HG03354 (cell line): ENCODE data around the gene PBX1.
"Not testable (repeated sequence)": the region's sequence is repeated elsewhere in the genome, so short reads cannot be mapped to it uniquely, and the experiment has no call there.

Source experiments
- ATAC-seq: cut with Tn5 transposase; IDR thresholded peaks from one replicate; pipeline ENCODE4 v1.9.1; 2021; ENCODE audit warnings: mild to moderate bottlenecking; ENCODE audit not compliant: unreplicated experiment, poor library complexity, severe bottlenecking

Gene PBX1

DNA sequence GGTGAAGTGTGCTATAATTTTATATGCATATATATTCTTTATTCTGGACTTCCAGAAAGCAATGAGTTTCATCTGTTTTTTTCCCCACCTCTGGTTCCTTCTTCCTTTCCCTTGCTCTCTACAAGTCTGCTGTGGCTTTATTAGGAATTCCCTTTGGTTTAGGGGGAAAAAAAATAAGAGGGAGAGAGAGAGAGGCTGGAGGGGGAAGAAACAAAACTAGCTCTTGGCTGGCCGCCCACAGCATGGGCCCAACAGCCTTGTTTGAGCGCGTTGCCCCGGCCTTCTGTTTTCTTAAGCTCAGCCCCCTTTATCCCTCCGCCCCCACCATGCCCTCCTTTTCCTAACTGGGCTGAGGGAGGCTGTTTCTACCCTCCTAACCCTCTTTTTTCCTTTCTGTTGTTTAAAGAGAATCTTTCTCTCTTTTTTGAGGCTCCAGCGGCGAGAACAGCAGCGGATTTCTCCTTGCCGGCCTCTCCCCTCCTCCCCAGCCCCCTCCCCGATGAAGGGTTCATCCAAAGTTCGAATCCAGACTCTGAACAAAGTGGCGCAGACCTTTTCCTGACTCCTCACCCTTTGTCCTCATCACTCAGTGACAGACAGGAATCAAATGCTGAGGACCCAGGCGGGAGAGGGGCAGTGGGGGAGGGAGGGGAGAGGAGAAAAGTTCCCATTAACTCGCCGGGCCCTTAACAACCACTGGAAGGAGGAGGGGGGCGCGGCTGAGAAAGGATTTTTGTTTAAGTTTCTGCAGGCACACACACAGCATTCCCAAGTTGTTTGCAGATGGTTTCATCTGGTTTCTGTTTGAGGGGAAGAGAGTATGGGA is 29.7 kb downstream of the PBX1 start:
- no peak for ATAC-seq

DNA sequence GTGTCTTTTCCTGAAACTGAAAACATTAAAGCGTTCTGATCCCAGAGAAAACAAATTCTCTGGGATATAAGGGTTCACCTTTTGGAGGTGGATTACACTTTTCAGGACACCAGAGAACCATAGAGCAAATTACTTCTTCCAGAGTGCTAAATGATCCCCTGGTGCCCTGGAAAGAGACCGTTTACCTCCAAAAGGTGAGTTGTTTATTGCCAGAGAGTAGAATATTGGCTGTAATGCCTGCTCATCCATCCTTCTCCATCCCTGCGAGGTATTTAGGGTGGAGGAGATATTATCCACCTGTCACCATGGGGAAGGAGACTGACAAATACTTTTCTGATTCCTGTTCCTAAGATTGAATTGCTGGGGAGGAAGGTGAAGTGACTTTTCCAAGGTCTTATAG is 30.4 kb downstream of the PBX1 start:
- ATAC-seq = no peak

DNA sequence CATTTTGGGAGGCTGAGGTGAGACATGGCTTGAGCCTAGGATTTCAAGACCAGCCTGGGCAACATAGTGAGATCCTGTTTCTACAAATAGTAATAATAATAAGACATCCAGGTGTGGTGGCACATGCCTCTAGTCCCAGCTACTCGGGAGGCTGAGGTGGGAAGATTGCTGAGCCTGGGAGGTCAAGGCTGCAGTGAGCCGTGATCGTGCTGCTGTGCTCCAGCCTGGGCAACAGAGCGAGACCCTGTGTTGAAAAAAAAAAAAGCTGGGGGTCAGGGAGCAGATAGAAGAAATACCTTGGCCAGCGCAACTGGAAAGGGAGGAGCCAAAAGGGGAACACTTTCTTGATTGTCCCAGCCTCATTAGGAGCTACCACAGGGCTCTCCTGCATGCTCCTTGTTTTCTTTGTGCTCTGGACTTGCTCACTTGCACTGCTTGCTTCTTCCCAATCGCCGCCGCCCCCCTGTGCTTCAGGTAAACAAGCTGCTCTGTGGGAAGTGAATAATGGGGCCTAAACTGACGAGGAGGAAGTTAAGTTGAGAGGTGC is 31.1 kb downstream of the PBX1 start:
- no peak for ATAC-seq

DNA sequence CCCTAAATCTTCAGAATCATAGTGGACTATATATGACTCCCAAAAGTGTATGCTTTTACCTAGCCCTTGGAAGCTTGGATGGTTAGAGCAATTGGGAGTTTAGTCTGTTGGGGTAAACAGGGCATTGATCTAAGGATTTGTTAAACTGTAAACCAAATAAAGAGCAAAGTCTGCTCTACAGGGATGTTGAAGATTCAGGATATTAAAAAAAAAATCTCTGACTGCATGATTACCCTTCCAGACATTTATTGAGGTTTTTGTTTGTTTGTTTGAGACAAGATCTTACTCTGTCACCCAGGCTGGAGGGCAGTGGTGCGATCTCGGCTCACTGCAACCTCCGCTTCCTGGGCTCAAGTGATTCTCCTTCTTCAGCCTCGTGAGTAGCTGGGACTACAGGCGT is 31.6 kb downstream of the PBX1 start:
- no peak for ATAC-seq

DNA sequence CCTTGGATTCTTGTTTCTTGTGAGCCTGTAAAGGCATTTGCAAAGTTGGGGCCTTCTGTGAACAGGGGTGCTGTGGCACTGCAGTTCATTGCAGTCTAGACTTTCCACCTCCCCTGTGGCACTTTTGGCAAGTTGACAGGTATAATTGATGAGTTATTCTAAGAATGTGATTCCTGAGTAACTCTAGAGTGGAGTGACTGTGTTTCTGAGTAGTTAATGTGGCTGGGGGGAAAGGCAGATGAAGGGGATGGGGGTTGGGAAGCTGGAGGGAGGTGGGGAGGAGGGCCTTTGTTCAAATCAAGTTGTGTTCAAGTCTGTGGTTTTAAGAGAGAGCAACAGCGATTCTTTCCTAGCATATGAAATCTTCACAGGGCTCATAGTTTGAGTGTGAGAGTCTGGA is 32.9 kb downstream of the PBX1 start:
- no peak for ATAC-seq

DNA sequence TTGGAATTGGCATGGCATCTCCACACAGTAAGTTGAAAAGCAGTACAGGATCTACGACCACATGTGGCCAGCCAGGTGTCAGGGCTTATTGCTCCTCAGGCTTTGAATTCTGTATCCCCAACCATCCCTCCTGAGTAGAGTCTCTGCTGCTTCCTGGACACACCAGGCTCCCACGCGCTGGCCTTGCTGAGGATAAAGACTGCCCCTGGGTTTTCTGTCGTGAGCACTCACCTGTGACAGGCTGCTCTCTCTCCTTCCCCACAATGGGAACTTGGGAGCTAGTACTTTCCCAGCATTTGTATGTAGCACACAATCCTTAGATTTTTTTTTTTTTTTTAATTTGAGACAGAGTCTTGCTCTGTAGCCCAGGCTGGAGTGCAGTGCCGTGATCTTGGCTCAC is 33.6 kb downstream of the PBX1 start:
- no peak for ATAC-seq

DNA sequence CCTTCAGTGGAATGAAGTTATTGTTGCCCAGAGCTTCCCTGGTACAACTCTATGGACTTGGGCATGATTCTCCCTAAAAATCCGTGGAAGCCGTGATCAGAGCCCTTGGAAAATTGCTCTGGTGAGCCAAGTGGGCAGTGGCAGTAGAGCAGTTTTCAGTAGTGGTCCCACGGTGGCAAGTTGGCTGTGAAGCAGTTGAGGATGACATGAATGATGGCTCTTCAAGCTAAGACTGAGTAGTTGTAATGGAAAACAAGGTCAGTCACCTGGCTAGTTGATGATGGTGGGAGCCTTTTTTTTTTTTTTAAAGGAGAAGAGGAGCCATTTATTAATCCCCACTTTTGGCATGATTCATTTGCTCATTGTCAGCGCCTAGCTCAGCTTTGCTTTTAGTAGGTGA is 36.2 kb downstream of the PBX1 start:
- no peak for ATAC-seq

DNA sequence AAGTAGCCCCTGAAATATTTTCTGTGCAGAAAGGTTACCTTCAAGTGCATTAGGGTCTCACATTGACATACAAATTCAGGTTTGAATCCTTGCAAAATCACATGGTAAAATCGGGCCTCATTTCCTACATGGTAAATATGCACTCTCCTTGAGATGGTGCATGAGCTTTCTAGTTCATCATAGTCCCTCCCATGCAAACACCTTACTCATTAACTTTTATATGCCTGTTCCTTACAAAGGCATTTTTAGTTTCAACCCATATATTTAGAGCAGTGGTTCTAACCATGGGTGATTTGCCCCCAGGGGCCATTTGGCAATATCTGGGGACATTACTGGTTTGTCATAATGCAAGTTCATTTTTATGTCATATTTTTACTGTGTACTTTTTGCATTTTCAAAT is 37.2 kb downstream of the PBX1 start:
- no peak for ATAC-seq

DNA sequence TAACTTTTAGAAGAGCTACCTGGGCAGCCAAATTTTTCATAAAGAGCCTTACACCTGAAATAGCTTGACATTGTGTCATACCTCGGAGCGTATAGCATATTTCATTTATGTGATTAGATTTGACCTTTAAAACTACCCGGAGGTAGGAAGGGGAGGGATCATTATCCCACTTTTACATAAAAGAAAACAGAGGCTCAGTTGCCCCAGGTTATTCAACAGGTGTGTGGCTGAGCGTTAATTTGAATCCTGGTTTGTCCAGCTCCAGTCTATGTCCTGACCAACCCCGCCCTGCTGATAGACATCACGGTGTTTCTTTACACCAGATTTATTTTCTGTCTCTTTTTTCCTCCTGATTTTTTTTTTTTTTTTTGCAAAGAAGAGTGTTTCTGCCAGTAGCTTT is 39.7 kb downstream of the PBX1 start:
- no peak for ATAC-seq

DNA sequence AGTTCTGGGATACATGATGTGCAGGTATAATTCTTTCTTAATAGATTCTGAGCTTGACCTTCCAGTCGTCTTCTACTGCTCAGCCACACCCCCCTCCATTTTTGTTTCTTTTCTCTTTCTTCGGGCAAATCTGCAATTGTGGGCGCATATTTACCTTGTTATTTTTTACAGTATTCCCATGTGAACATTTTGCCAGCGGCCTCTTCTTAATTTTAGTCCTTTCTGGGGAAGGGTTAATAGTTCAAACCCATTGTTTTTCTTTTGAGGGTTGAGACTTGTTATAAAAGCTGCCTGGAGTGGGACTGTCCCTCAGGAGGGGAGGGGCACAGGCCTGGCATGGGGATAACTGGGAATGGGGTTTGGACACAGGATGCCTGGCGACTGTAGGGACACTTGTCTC is 40.3 kb downstream of the PBX1 start:
- no peak for ATAC-seq

DNA sequence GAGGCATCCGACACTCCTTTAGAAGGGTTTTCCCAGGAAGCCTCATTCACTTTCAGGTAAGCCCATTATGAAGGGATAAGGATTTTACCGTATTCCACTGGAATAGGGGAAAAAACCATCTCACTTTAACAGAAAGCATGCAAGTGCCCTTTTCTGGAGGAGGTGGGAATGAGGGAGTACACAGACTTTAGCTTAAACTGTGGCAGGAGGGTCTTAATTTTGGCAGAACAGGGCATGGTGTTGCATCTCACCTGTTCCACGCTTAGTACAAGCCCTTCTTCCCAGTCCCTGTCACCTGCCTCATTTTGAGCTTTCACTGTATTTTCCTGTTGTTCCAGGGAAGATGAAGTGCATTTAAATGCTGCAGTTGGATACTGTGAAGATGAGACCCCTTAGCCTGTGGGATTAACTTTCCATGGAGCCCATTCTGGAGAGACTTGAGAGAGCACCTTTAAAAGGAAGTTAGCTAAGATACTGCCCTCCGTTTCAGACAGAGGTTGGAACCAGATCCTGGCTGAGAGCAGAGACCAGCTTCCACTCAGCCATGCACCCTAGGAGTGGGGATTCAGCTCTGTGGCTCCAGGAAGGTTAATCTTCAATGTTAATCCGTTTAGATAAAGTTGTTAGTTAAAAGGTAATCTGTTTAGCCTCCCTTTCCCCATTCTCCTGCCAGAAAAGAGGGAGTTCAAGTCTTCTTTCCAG is 42.6 kb downstream of the PBX1 start:
- ATAC-seq = no peak

DNA sequence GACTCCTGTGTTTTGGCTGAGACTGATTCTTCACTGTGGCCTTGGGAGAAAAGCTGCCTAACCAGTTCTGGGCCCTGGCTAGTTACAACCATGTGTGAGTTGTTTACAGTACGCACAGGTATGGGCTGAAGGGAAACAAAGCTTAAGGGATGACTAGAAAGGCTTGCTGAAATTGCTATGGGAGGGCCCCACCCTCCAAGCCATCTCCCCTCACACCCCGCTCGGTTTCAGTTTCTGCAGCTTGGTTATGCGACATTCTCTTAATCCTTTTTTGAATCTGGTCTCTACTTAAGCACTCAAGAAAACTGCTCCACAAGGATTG is 43.1 kb downstream of the PBX1 start:
- ATAC-seq = no peak

DNA sequence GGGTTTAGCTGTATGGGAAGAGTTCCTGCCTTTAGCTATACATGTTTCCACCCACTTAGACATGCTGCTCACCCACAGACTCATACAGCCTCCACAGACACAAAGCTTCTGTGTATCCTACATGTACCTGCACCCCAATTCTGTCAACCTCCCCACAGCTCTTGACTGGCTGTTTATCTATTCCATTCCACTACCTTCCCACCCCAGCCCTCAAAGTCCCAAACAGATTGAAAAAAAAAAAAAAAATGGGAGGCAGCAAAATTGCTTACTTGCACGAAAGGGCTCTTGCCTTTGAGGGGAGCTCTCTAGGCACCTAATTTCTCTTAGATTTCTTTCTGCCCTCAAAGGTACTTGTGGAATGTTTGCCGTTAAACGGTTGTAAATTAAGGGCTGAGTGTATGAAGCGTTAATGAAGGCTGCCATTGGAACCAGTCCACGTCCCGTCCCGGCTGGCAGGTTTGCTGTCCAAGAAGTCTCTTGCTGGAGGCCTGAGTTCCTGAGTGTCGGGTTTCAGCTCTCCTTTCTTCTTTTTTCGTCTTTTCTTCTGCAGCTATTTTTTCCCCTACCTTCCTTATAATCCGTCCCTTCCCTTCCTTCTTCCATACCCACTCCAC is 43.6 kb downstream of the PBX1 start:
- no peak for ATAC-seq

DNA sequence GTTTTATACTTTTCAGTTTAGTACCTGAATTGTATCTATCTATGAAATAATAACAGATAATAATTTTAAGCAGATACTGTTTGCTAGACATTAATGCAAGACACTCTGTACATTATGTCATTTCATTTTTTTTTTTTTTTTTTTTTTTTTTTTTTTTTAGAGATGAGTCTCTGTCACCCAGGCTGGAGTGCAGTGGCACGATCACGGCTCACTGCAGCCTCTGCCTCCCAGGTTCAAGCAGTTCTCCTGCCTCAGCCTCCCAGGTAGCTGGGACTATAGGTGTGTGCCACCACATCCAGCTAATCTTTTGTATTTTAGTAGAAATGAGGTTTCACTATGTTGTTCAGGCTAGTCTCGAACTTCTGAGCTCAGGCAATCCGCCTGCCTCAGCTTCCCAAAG is 44.8 kb downstream of the PBX1 start:
- ATAC-seq = not testable (repeated sequence)

DNA sequence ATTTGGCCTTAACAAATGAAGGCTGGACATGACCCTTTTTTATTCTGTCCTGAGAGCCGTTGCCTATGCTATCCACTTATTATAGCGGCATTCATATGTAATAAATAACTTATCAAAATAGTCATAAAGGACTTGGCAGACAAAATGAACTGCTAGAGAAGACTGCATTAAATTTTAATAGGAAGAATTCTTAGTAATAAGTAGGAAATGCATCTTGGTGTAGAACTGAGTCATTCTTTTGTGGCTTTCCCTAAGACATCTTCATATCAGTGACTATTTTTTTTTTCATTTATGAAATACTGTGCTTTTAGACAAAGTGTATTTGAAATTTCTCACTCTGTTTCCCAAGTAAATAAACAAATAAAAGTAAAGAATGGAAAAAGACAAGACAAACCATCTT is 45.6 kb downstream of the PBX1 start:
- ATAC-seq = no peak

DNA sequence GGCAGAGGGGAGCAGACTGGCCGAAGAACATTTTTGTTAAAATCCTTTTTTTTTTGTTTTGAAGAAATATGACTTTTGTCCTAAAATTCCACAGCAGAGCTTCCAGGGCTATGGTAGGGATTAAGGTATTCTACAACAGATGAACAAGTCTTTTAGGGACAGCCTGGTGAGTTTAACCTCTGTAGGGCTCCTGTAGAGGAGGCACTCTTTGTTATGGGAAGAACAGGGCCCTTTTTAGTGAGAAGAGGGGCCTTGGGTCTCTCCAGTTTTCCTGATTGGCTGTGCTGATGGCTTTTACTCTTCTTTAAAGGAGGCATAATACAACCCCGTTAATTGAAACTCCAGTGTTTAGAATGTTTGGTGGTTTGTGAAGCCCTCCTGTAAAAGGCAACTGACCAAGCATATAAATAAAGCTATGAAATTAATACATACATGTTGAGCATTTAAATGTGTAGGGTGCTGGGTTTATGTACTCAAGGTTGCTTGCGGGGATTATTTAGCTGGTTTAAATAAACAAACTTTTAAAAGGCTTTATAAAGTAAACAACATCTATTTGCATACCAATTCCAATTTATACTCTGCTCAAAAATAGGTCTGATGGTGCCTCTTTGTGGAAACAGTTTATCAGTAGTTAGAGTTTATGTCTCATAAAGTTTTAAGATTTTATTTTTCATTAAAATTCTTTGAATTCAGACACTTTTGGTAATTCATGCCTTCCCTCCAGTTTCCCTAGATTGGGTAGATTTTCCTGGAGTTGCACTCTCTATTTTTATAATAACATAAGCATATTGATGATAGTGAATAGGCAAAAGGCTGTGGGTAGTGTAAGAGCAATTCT is 46.5 kb downstream of the PBX1 start:
- ATAC-seq = no peak

DNA sequence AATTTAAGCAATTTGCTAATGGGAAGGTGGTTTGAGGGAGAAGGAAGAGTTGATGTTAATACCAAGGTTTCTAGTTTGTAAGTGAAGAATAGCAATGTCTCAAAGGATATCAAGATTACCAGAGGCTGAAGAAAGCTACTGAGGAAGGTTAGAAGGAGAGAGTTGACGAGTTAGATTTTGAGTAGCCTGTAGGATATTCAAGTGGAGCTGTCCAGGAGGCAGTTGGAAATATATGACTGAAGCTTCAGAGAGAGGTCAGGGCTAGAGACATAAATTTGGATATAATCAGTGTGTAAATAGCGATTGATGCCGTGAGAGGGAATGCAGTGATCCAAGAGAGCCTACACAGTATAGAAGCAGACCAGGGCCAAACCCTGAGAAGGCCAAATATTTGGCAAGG is 48.4 kb downstream of the PBX1 start:
- ATAC-seq = no peak

DNA sequence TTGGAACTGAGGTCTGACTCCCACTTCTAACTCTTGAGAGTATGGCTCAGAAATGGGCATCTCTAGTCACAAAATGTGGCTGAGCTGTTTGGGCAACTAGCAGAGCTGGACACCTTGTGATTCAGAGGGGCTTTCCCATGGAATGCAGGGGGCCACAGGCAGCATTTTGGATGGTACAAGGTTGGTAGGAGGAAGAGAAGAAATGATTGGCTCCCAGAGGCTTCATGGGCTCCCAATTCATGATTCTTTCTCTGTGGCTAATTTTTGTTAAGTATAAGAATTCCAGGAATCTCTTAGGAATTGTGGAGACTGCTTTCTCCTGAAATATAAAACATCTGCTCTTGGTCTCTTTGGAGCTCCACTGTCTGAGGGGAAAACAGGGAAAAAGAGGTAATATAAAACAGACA is 49.7 kb downstream of the PBX1 start:
- no peak for ATAC-seq

DNA sequence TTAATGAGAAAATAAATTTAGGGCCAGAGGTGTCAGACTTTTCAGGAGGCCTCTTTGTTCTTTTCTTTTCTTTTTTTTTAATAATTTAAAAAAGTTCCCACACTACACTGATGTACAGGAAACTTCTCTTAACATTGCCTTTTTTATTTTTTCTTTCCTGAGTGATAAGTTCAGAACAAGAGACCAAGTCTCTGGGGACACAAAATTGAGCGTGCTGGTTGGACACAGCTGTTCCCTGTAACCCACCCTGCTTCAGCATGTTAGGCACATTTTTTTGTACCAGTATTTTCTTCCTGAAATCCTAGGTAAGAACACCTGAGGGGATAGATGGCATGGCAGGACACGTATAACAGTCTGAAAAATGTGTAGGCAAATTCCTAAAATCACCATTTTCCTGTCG is 50.1 kb downstream of the PBX1 start:
- ATAC-seq = no peak

DNA sequence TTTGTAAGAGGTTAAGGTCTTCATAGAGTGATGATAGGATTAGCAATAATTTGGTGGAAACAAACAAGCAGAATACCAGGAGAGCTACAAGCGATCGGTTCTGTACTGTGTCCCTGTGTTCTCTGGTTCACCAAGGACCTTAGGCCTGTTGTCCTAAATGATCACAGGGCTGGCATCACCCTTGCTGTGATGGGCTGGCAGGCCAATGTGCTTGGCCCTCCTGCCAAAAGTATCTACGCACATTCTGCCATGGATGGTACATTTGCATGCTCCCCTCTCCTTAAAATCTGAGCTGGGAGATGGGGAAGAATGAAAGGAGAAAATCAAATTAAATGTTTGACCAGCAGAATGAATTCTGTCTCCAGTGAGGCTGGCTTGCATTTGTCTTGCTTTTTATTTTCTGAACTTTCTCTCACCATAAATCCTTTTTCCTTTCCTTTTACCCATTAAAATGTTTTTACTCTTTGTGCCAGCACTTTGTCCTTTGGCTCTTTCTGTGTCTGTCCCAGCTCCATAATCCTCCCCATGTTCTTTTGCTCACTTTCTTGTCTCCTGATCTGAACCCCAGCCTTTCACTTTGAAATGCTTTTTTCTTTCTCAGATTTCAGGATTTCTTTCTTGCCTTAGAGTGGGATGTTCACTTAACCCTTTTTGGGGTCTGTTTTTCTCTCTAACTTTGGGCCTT is 51.7 kb downstream of the PBX1 start:
- ATAC-seq = no peak
